HG03469 (cell line): Measurements from ENCODE around the gene BIRC3.
"Not testable (repeated sequence)": the region's sequence is repeated elsewhere in the genome, so short reads cannot be mapped to it uniquely, and the experiment has no call there.

ENCODE experiments used
- ATAC-seq: cut with Tn5 transposase; IDR thresholded peaks from one replicate; pipeline ENCODE4 v1.9.1; 2021; ENCODE audit warnings: mild to moderate bottlenecking, moderate library complexity, moderate number of reproducible peaks; ENCODE audit not compliant: unreplicated experiment

Gene BIRC3

DNA sequence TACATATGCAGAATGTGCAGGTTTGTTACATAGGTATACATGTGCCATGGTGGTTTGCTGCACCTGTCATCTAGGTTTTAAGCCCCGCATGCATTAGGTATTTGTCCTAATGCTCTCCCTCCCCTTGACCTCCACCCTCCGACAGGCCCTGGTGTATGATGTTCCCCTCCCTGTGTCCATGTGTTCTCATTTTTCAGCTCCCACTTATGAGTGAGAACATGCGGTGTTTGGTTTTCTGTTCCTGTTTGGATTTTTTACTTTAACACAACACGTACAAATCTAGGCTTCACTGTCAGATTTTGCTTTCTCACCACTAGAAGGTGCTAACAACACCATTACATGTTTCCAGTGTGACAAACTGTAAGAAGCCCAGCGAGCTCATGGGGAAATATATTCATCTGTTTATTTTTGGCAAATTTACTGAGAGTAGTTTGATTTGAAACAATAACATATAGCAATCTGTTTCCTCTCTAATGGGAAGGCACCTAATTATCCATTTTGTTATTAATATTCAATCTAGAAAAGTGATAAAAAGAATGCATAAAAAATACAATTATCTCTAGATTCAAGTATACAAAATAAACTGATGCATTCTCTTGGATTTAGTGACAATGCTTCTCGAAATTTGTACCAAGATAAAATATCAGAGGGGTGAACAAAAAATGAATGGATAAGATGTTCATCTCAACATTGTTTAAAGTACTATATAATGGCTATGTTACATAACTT is 23.2 kb upstream of the BIRC3 start:
- ATAC-seq, result peak; percentile 96

DNA sequence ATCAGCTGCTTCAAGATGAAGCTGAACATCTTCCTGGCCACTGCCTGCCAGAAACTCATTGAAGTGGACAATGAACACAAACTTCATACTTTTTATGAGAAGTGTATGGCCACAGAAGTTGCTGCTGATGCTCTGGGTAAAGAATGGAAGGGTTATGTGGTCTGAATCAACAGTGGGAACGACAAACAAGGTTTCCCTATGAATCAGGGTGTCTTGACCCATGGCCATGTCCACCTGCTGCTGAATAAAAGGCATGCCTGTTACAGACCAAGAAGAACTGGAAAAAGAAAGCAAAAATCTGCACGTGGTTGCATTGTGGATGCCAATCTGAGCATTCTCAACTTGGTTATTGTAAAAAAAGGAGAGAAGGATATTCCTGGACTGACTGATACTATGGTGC is 22.2 kb upstream of the BIRC3 start:
- ATAC-seq, result no peak

DNA sequence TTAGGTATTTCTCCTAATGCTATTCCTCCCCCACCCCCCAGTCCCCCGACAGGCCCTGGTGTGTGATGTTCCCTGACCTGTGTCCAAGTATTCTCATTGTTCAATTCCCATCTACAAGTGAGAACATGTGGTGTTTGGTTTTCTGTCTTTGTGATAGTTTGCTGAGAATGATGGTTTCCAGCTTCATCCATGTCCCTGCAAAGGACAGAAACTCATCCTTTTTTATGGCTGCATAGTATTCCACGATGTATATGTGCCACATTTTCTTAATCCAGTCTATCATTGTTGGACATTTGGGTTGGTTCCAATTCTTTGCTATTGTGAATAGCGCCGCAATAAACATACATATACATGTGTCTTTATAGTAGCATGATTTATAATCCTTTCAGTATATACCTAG is 20.5 kb upstream of the BIRC3 start:
- not testable (repeated sequence) for ATAC-seq

DNA sequence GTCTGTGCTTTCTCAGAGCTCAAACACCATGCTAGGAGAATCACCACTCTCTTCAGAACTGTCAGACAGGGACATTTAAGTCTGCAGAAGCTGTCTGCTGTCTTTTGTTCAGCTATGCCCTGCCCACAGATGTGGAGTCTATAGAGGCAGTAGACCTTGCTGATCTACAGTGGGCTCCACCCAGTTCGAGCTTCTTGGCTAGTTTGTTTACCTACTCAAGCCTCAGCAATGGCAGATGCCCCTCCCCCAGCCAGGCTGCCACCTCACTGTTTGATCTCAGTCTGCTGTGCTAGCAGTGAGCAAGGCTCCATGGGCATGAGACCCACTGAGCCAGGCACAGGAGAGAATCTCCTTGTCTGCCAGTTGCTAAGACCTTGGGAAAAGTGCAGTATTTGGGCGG is 16.4 kb upstream of the BIRC3 start:
- not testable (repeated sequence) for ATAC-seq

DNA sequence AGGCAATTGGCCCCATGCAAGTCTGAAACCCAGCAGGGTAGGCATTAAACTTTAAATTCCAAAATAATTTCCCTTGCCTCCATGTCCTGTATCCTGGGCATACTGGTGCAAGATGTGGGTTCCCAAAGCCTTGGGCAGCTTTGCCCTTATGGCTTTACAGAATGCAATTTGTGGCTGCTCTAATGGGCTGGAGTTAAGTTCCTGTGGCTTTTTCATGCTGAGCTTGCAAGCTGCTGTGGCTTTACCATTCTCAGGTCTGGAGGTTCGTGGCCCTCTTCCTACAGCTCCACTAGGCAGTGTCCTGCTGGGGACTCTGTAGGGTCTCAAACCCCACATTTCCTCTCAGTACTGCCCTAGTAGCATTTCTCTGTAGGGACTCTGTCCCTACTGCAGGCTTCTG is 15.0 kb upstream of the BIRC3 start:
- no peak for ATAC-seq

DNA sequence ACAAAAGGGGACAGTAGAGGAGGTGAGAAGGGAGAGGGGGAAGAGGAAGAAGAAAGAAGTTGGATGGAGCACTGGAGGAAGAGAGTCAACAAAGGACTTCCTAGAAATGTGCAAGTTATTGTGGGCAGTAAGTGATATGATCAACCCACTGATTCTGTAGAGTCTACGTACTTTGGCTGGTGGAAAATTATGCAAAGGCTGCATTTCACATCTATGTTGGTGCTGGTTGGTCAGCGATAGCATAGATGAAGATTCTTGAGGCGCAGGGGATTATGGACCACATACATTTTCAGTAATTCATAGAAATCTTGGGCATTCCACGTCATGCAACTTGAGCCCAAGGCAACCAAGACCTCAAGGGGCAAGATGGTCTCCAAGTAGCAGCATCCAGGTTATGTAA is 12.6 kb upstream of the BIRC3 start:
- ATAC-seq, result no peak

DNA sequence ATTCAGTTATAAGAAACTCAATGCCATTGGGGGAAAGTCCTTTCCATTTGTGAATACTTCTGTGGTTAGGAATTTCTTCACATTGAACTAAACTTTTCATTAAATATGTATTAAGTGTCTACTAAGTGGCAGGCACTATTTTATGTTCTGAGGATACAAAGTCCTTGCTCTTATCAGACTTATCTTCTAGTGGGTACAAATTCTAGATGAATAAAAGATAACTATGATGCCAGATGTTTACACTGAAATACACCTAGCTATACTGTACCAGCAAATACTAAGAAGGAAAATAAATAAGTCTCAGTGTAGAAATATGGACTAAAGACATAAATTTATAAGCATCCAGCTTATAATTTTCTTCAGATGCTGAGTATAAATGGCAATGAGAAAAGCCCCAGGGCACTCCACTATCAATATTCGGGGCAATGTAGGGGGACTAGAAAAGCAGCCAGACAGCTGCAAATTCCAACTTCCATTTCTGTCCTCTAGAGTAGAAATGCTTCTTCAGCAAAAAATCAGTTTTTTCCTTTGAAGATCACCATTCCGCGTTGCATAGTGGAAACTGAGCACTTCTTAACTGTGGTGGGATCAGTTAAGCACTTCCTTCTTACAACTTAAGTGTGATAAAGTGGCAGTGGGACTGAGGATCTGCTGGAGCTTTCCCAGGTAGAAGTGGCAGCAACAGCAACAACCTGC is 11.8 kb upstream of the BIRC3 start:
- ATAC-seq, result no peak

DNA sequence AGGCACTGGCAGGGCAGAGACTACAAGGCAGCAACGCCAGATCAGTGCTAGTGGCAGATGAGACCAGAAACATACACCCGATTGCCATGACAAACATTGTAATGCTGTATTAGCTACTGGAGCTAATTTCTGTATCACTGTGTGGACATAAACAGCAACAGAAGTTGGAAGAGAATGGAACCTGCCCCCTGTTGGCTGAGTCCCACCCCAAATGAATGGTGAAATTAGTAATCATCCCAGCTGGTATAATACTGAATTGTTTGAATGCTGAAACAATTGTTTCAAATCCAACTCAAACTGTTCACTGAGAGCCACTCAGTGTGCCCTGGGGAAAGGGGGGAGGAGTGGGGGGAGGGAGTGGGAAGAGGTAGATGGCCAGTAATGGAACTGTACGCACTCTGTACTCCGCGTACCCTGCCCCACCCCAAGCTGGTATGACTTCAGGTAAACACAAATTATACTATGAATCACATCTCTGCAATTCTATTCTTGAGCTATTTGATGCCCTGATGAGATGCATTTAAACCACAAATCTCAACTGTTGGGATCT is 11.2 kb upstream of the BIRC3 start:
- no peak for ATAC-seq

DNA sequence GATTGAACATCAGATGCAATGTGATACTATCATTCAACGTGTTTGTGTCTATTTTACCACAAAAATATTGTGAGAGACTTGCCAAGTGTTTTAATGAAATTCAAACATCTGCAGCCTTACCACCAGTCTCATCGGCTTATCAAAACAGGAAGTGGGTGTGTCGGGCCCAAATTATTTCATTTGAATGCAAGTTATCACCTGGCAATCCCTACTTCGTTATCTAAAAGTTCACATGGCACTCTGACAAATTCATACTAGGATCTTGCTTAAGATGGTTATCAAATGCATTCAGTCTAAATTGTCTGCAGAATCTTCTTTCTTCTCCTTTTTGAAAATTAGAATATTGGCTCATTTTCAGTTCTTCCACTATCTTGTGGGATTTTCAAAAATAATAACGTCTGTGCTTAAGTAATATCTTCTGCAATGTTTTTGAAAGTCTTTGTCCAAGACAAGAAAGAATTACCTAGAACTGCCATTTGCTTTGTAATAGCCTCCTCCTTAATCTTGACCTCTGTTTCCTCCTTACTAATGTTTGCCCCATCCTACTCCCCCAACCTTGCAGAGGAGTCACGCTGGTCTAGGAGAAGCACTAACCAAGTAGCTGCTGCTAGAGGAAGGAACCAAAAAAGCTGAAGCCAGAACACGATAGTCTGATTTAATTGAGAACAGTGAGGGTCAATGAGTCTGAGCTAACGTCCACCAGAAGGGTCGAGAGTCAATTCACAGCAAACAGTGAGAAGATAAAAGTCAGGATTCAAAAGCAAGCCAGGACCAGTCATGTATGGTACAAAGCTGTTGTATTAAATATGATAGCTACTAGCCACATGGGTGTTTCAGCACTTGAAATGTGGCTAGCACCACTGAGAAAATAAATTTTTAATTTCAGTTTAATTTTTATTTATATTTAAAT is 10.2 kb upstream of the BIRC3 start:
- no peak for ATAC-seq

DNA sequence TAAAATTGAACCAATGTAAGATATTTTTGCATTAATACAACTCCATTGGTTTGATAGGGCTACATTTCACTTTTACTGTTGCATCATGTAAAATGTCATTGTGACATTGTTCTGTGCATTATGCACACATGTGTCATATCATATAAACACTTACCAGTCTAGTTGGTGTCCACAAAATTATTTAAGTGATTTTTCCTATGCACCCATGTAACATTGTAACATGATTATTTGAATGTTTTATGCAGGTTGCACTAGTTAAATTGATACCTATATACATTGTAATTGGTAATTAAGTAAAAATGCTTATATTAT is 9.6 kb upstream of the BIRC3 start:
- no peak for ATAC-seq

DNA sequence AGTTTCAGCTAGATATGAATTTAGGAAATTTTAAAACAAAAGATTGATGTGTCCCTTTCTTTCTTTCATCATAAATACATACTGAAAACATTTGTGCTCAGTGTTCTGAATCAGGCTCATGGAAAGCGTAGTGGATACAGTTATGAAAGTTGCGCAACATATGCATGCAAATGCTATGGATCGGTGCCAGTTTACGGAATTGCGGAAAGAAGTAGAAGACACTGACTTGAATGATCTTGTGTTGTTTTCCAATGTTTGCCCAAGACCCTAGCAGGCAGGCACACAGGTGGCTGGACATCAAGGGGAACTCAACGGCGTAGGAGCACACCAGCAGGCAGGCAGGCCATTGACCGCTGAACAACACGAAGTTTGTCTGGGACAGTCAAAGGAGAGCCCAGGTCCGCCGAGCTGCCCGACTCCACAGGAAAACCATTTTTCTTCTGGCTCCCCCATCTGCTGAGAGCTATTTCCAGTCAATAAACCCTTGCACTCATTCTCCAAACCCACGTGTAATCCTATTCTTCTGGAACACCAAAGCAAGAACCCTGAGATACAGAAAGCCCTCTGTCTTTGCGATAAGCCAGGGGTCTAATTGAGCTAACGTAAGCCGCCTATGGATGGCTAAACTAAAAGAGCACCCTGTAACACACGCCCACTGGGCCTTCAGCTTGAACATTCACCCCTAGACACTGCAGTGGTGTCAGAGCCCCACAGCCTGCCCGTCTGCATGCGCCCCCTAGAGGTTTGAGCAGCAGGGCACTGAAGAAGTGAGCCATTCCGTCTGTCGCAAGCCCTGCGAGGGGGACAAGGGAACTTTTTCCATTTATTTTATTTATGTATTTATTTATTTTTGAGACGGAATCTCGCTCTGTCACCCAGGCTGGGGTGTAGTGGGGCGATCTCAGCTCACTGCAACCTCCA is 7.4 kb upstream of the BIRC3 start:
- no peak for ATAC-seq

DNA sequence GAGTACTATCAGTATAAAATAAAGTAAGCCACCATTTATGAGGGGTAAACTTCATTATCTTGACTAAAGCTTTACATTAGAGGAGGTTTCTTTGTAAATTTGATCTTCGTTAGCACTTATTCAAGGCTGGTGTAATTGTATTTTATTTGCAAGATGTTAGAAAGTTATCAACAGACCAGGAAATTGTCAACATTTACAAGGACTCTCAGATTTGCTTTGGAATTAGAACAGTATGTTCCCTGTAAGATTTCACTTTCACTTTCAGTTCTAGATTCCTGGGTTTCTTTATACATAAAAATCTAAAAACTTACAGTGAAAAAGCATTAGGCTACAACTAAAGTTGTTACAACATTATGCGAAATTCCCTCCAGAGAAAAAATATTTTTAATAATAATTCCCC is 4.6 kb upstream of the BIRC3 start:
- no peak for ATAC-seq

DNA sequence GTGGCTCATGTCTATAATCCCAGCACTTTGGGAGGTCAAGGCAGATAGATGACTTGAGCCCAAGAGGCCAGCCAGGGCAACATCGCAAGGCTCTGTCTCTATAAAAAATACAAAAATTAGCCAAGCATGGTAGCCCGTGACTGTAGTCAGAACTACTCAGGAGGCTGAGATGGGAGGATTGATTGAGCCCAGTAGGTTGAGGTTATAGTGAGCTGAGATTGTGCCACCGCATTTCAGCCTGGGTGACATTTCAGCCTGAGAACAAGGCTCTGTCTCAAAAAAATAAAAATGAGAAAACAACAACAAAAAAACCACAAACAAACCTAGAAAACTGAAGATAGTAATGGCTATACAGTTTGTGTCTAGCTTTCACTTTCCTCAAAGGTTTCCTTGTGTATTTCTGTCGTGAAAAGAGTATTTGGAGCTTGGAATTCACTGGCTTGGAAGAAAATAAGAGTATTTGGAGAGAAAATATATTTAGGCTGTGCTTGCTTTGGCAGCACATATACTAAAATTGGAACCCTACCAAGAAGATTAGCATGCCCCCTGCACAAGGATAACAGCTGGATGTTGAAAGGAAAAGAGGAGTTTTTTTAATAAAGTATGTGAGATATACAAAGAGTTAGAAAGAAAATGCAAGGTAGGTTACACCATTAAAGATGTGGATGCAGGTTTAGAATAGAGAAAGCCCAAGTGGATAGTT is 3.9 kb upstream of the BIRC3 start:
- ATAC-seq, result no peak

DNA sequence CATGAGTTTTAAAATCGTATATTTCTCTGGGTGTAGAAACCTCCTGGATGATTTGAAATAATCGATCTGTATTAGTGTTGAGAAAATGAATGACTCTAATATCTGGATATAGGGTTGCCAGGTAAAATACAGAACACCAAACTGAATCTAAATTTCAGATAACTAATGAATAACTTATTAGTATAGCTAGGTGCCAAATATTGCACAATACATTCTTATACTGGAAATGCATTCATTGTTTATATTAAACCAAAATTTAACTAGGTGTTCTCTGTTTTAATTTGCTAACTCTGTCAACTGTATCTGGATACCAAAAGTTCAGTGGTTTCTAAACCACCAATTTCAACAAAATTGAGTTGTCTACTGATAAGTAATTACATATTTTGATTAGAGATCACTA is 2.5 kb upstream of the BIRC3 start:
- ATAC-seq, result no peak

DNA sequence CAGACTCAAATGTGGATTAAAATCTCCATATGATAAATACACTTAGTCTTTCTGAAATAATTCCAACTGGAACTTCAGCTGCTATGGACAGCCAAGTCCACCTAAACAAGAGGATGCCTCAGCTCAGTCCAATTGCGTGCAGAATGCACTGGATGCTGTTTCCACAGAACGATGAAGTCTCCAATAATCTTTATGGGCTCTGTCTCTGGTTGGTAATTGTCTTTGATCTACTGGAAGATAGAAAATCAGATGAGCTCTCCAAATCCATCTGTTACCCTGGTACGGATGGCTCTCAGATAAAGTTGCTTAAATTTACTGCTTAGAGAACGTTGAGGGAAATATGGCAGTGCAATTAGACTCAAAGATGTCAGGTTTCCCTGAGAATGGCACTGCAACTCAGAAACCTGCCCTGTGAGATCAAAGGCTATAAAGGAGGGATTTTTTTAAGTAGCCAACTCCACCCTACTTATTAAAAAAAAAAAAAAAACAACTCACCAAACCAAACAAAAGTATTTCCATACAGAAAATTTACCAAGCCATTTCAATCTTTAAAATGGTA is 859 bp upstream of the BIRC3 start:
- no peak for ATAC-seq

DNA sequence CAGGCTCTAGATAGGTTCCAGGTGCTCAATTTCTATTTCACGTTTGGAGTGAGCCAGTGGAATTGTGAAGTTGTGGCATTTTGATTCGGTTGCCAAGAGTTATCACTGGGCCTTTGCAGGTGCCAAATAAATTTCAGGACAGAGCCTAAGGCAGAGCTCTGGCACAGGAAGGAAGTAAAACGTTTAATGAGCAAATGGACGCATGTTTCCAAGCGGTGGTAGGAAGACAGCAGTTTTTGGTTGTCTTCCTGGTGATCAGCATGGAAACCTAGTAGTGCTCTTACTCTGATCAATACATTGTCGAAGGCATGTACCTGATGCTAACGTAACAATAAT is 452 bp downstream of the BIRC3 start:
- no peak for ATAC-seq

DNA sequence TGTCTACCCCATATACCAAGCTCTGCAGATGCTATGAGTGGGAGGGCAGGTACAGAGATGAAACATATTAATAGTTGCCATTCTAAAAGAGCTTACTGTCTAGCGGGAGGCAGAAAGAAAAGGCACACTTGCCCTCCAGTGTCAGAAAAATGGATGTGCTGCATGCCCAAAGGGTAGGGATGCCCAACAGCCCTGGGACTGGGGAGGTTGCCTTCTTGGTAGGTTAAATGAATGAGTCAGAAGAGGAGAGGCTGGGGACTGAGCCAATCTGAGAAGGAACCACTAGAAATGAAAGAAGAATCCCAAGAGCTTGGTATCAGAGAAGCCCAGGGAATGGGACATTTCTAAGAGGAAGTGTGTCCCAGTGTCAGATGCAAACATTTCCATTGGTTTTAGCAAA is 1.2 kb downstream of the BIRC3 start:
- no peak for ATAC-seq

DNA sequence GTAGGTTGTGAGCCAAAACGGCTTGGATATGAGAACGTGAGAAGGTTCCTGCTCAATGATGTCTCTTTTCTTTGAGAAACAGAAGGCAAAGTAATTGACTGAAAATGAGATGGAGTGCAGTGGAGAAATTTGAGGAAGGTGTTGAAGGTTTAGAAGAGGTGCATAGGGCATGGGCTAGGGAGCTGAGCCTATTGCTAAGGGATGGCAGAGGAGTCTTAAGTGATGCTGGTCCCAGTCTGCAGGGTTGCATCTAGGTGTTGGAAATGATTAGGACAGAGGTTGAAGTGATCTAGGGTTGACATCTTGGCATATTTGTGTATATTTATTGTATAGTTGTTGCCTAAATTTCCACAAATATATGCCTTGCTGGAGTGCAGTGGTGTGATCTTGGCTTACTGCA is 2.3 kb downstream of the BIRC3 start:
- no peak for ATAC-seq

DNA sequence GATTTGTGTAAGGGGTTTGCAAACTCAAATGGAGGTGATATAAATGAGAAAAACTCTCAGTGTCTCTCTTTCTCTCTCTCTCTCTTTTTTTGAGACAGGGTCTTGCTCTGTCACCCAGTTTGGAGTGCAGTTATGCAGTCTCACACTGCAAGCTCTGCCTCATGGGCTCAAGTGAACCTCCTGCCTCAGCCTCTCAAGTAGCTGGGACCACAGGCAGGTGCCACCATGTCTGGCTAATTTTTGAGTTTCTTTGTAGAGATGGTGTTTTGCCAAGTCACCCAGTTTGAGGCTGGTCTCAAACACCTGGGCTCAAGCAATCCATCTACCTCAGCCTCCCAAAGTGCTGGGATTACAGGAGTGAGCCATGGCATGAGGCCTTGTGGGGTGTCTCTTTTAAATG is 2.9 kb downstream of the BIRC3 start:
- no peak for ATAC-seq

DNA sequence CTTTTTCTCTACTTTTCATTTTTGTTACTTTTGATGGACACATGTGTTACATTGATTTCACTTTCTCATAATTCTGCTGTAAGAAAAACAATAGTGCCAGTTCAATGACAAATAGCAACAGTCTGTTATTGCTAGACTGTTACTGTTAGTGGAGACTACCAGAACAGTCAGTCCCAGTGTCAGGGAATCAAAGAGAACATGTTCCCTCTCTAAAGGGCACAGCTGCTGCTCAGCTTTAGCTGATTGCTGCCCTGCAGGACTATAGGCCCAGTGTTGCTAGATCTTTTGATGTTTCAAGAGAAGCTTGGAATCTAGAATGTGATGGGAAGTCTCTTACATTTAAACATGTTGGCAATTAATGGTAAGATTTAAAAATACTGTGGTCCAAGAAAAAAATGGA is 3.4 kb downstream of the BIRC3 start:
- no peak for ATAC-seq
